K562 (cell line): Measurements from ENCODE around the gene ROR2. TPM values are rescaled to one million over a fixed set of nuclear protein-coding genes. Genes with fewer than 3 reads are reported as not detected.

Experiments
- ATAC-seq: fragments of 200-7000 bp; cut with Tn5 transposase; 3 replicates; pipeline ENCODE4 v1.9.1; 2020; ENCODE audit warnings: moderate library complexity
- BruUV-seq: library from RNA; stranded (reverse); fragments of 400-500 nt; replicated peaks from 2 replicates; lab custom pipeline; 2021; lab: Mats Ljungman, UMichigan
- CTCF ChIA-PET: fragments of 300-600 bp; formaldehyde crosslinking; extraction: SDS; loops from one replicate; lab custom pipeline; 2021; ENCODE audit warnings: low intra/inter-chr PET ratio; lab: Yijun Ruan, JAX
- POLR2A ChIA-PET: fragments of 300-600, 350-650 bp; sonication (Branson Sonifier 250); formaldehyde crosslinking; extraction: SDS; loops from one replicate; lab custom pipeline; 2021; ENCODE audit warnings: antibody characterized with exemption, inconsistent platforms; lab: Yijun Ruan, JAX
- DNase-seq, 4 experiments: peaks; one replicate each; pipeline versions ENCODE4 v3.0.0 to v3.0.0-alpha.2; 2011 to 2018; ENCODE audit warnings: low spot score in 3 of 4, mixed read lengths in 3 of 4; ENCODE audit errors: extremely low read depth in 1 of 4
- FAIRE-seq: peaks from 2 replicates; lab custom pipeline; 2011; peaks lifted over from hg19 to GRCh38; lab: Jason Lieb, UNC
- H2AFZ ChIP-seq: 2 replicates; pipeline ENCODE4 v1.6.0; 2011; ENCODE audit warnings: low read depth, low read length, control low read depth, inconsistent platforms
- H3K27ac ChIP-seq: fragments of 200-600 bp; 3 replicates; pipeline ENCODE4 v1.8.0; 2011; ENCODE audit warnings: low read depth, mild to moderate bottlenecking, control low read depth, inconsistent platforms, low read length, moderate library complexity, mixed read lengths; ENCODE audit errors: extremely low read depth
- H3K27me3 ChIP-seq, 2 experiments: fragments of 300-600 bp in 1 of 2; 2 replicates in 1 of 2; 3 replicates in 1 of 2; pipeline versions ENCODE4 v1.6.0 to v1.8.0; 2011; ENCODE audit warnings: inconsistent platforms in 2 of 2, low read length in 2 of 2, mild to moderate bottlenecking in 1 of 2, mixed read lengths in 1 of 2, moderate library complexity in 1 of 2; ENCODE audit not compliant: control insufficient read depth in 2 of 2, insufficient read depth in 2 of 2
- H3K36me3 ChIP-seq: fragments of 300-600 bp; 3 replicates; pipeline ENCODE4 v1.8.0; 2011; ENCODE audit warnings: mild to moderate bottlenecking, low read length, inconsistent platforms; ENCODE audit not compliant: control insufficient read depth, insufficient read depth
- H3K4me1 ChIP-seq, 2 experiments: fragments of 200-600 bp in 1 of 2; replicated peaks in 1 of 2; 2 replicates in 1 of 2; 3 replicates in 1 of 2; pipeline versions ENCODE4 v1.5.1 to v1.8.0; 2011; ENCODE audit warnings: inconsistent platforms in 2 of 2, low read length in 2 of 2, mild to moderate bottlenecking in 1 of 2, mixed read lengths in 1 of 2, moderate library complexity in 1 of 2; ENCODE audit not compliant: control insufficient read depth in 2 of 2, insufficient read depth in 2 of 2
- H3K4me2 ChIP-seq: 2 replicates; pipeline ENCODE4 v1.6.1; 2011; ENCODE audit warnings: low read length, control low read depth, inconsistent platforms, mixed read lengths; ENCODE audit not compliant: insufficient read depth
- H3K4me3 ChIP-seq: fragments of 200-600 bp; sonication (generic), shearing (Covaris generic); 2 replicates; pipeline ENCODE4 v1.5.1; 2016; ENCODE audit warnings: control low read depth, inconsistent platforms
- H3K79me2 ChIP-seq: fragments of 200-600 bp; 3 replicates; pipeline ENCODE4 v1.8.0; 2011; ENCODE audit warnings: low read length, inconsistent platforms; ENCODE audit not compliant: control insufficient read depth, insufficient read depth
- H3K9ac ChIP-seq, 2 experiments: 2 replicates each; pipeline versions ENCODE4 v1.6.0 to v1.6.1; 2011; ENCODE audit warnings: low read depth in 2 of 2, low read length in 2 of 2, control low read depth in 1 of 2, inconsistent platforms in 1 of 2, mild to moderate bottlenecking in 1 of 2, mixed read lengths in 1 of 2; ENCODE audit not compliant: insufficient read depth in 1 of 2
- H3K9me1 ChIP-seq: one replicate; pipeline ENCODE4 v1.6.0; 2011; ENCODE audit warnings: inconsistent platforms, mild to moderate bottlenecking, low read length, moderate library complexity; ENCODE audit not compliant: control insufficient read depth, insufficient read depth
- H3K9me3 ChIP-seq: replicated peaks from 2 replicates; pipeline ENCODE4 v1.5.1; 2011; ENCODE audit warnings: low read depth, low read length, inconsistent platforms; ENCODE audit not compliant: control insufficient read depth, insufficient read depth
- H4K20me1 ChIP-seq: replicated peaks from 2 replicates; pipeline ENCODE4 v1.6.1; 2011; ENCODE audit warnings: low read length, inconsistent platforms, mixed read lengths; ENCODE audit not compliant: control insufficient read depth, insufficient read depth
- BDP1 ChIP-seq: IDR thresholded peaks from 3 replicates; pipeline ENCODE4 v1.6.1; 2011; ENCODE audit not compliant: insufficient read length, insufficient read depth
- COPS2 ChIP-seq: fragments of 450-650 bp; conservative IDR thresholded peaks from 2 replicates; pipeline ENCODE4 v1.6.1; 2016; ENCODE audit warnings: mild to moderate bottlenecking, moderate library complexity
- HMGXB4 ChIP-seq: sonication (generic); formaldehyde crosslinking; IDR thresholded peaks from 2 replicates; pipeline ENCODE4 v1.8.1; 2023; ENCODE audit warnings: mild to moderate bottlenecking, missing genetic modification reagents
- HNRNPH1 ChIP-seq: fragments of 200-400 bp; formaldehyde crosslinking; optimal IDR thresholded peaks from 2 replicates; pipeline ENCODE3; 2017; ENCODE audit warnings: low read depth, mild to moderate bottlenecking, low read length, moderate library complexity
- IRF1 ChIP-seq: sonication (generic); formaldehyde crosslinking; IDR thresholded peaks from 2 replicates; pipeline ENCODE4 v1.8.0; 2022; ENCODE audit warnings: missing genetic modification reagents, mild to moderate bottlenecking, borderline replicate concordance
- POLR2G ChIP-seq: fragments of 200-400 bp; formaldehyde crosslinking; IDR thresholded peaks from 2 replicates; pipeline ENCODE4 v1.6.1; 2017; ENCODE audit warnings: low read depth, mild to moderate bottlenecking, antibody characterized with exemption, low read length, moderate library complexity
- POLR2H ChIP-seq: IDR thresholded peaks from 2 replicates; pipeline ENCODE4 v1.6.1; 2016; ENCODE audit warnings: missing genetic modification characterization, low read depth, mild to moderate bottlenecking, control low read depth, missing compliant biosample characterization, moderate library complexity
- RBM17 ChIP-seq: fragments of 200-400 bp; formaldehyde crosslinking; IDR thresholded peaks from 2 replicates; pipeline ENCODE4 v1.6.1; 2017; ENCODE audit warnings: low read depth, mild to moderate bottlenecking, low read length, borderline replicate concordance
- THRAP3 ChIP-seq: fragments of 450-650 bp; IDR thresholded peaks from 2 replicates; pipeline ENCODE4 v1.6.1; 2016; ENCODE audit warnings: mild to moderate bottlenecking, inconsistent platforms, borderline replicate concordance
- ZFP30 ChIP-seq: fragments of 250-450 bp; sonication (Bioruptor Pico); IDR thresholded peaks from 2 replicates; pipeline ENCODE4 v1.8.0; 2022; ENCODE audit warnings: moderate library complexity, mild to moderate bottlenecking, inconsistent platforms, borderline replicate concordance
- ZNF830 ChIP-seq: fragments of 250-450 bp; sonication (Bioruptor Pico); IDR thresholded peaks from 2 replicates; pipeline ENCODE4 v1.5.0; 2021; ENCODE audit warnings: mild to moderate bottlenecking
- WGBS: fragments of 100-300 bp; shearing (Covaris generic); methylation state at CpG from one replicate; pipeline ENCODE4 v1.1.6; 2016; ENCODE audit warnings: low coverage, mixed read lengths; ENCODE audit not compliant: insufficient coverage; ENCODE audit errors: missing lambda C conversion rate; 5-methylcytosine and 5-hydroxymethylcytosine counted together
- in situ Hi-C: fragments of 300-500 bp; cut with MboI; formaldehyde crosslinking; loops from 4 replicates; pipeline ENCODE4 v1.15.0; 2018; ENCODE audit warnings: inconsistent platforms, mixed read lengths
- intact Hi-C: fragments of 100-400 bp; cut with micrococcal nuclease; formaldehyde crosslinking; loops from 2 replicates; pipeline ENCODE4 v1.14.2; 2022
- polyA plus RNA-seq, 8 experiments: library from polyadenylated mRNA; depleted of rRNA in 4 of 8; stranded (reverse) in 5 of 8; unstranded in 3 of 8; fragments of >200 nt; fragmentation: Nextera tagmentation in 2 of 8; fragmentation: Illumina TruSeq in 1 of 8; extraction: Ambion mirVana in 2 of 8; extraction: Trizol in 1 of 8; gene quantifications; 2 replicates each; pipeline versions ENCODE4 v1.2.1 to v1.2.3, GENCODE V29; 2011 to 2014; ENCODE audit warnings: inconsistent platforms in 1 of 8, missing spikeins in 1 of 8
- total RNA-seq, 7 experiments: library from RNA; depleted of rRNA in 6 of 7; stranded (reverse); fragments of >200 nt in 6 of 7; fragmentation: Illumina TruSeq in 2 of 7; extraction: Trizol in 2 of 7; gene quantifications; 2 replicates each; pipeline versions ENCODE4 v1.2.1 to v1.2.3, GENCODE V29; 2011 to 2021; ENCODE audit warnings: low replicate concordance in 1 of 7
- TF ChIP-seq, protein P1 (sequence below): fragments of 250-450 bp; sonication (Bioruptor Pico); IDR thresholded peaks from 2 replicates; pipeline ENCODE4 v1.5.0; 2022; ENCODE audit warnings: mild to moderate bottlenecking
- TF ChIP-seq, protein P2 (sequence below): fragments of 450-650 bp; IDR thresholded peaks from 2 replicates; pipeline ENCODE4 v1.7.1; 2018; ENCODE audit warnings: mild to moderate bottlenecking, low read depth; ENCODE audit not compliant: partially characterized antibody

The ROR2 gene
- total and polyA plus RNA-seq, 9 of the 15 experiments (the other 6 are each of a cell fraction or from before 2014, with no cell fraction given): 5.6 to 33.8 (median 15.3) TPM

DNA sequence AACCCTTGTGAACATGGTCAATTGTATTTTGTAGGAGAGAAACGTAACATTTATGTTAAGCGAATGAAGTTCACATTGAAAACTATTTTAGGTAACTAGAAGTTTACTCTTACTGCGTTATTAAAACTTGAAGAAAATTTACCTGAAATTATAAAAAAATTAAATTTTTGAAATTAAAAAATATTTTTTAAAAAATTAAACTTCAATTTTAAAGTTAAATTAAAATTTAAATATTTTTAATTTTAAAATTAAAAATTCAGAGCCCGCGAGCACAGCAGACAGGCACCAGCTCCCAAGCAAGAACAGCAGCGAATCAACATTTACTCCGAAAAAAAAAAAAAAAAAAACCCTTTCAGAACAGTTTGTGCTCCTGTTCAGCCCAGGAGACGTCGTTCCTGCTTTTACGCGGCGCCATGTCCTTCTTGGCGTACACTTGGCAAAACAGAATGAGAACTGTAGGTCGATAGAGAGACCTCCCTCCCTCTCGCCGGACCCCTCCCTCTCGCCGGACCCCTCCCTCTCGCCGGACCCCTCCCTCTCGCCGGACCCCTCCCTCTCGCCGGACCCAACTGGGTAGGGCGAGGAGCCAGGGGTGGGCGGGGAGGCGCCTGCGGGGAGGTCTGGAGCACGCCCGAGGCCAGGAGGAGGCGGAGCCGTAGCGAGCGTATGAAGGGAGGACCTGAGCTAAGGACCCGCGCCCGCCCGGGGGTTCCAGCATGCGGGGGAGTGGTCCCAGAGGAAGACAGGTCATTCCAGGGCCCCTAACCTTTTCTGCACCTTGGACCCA lies 235.8 kb downstream of the ROR2 start:
- H3K79me2 ChIP-seq: no peaks in the 10 kb centered on the region
- POLR2A ChIA-PET: interaction anchor here (0.6 kb wide), 2 partner anchors 10 to 331 kb away, joined by 3 to 4 read pairs; no protein-coding TSS in a partner anchor
- peak overlapping the region; percentile 36 for H3K4me3 ChIP-seq
- H4K20me1 ChIP-seq: no peaks in the 10 kb centered on the region
- H3K9ac ChIP-seq: peak overlapping the region in 1 of 2 experiments; percentile 12; a peak in 1 of 4 replicates
- CTCF ChIA-PET: no interaction called here
- H2AFZ ChIP-seq: peak overlapping the region; percentile 48; the same call in 1 of the 2 replicates
- no peaks in the 10 kb centered on the region; a peak in 1 of 5 replicates for H3K27me3 ChIP-seq
- no peak for FAIRE-seq
- no peaks in the 10 kb centered on the region for H3K9me1 ChIP-seq
- no TSS peak for BruUV-seq
- in situ Hi-C loops (no loop called here), intact Hi-C loops (no loop called here)
- peaks cover 0 to 2% of the 10 kb centered on the region in 2 experiments; a peak in 1 of 5 replicates for H3K4me1 ChIP-seq
- H3K9me3 ChIP-seq: peaks cover 2% of the 10 kb centered on the region; the same call in 1 of the 2 replicates
- no peaks in the 10 kb centered on the region for H3K36me3 ChIP-seq
- peak overlapping the region; percentile 51 for H3K4me2 ChIP-seq
- DNase-seq: peak; percentile 71 to 78 (median 72)
- no peak overlapping the region for H3K27ac ChIP-seq
- WGBS: 49% methylated on average over 20 of the region's 39 CpGs
- peak; percentile 98 for ATAC-seq
- TF ChIP-seq COPS2 (no peak), POLR2H (tag) (no peak), IRF1 (CRISPR knock-in tag) (no peak), BDP1 (no peak), POLR2G (0 out of 2 replicates have a peak, but pooled peaks have one; percentile 28), ZNF830 (CRISPR knock-in tag) (no peak), HMGXB4 (CRISPR knock-in tag) (no peak), HNRNPH1 (no peak), RBM17 (no peak), ZFP30 (no peak), THRAP3 (no peak)
- TF ChIP-seq, protein P1, sequence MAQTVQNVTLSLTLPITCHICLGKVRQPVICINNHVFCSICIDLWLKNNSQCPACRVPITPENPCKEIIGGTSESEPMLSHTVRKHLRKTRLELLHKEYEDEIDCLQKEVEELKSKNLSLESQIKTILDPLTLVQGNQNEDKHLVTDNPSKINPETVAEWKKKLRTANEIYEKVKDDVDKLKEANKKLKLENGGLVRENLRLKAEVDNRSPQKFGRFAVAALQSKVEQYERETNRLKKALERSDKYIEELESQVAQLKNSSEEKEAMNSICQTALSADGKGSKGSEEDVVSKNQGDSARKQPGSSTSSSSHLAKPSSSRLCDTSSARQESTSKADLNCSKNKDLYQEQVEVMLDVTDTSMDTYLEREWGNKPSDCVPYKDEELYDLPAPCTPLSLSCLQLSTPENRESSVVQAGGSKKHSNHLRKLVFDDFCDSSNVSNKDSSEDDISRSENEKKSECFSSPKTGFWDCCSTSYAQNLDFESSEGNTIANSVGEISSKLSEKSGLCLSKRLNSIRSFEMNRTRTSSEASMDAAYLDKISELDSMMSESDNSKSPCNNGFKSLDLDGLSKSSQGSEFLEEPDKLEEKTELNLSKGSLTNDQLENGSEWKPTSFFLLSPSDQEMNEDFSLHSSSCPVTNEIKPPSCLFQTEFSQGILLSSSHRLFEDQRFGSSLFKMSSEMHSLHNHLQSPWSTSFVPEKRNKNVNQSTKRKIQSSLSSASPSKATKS (CRISPR knock-in tag): no peak
- TF ChIP-seq, protein P2, sequence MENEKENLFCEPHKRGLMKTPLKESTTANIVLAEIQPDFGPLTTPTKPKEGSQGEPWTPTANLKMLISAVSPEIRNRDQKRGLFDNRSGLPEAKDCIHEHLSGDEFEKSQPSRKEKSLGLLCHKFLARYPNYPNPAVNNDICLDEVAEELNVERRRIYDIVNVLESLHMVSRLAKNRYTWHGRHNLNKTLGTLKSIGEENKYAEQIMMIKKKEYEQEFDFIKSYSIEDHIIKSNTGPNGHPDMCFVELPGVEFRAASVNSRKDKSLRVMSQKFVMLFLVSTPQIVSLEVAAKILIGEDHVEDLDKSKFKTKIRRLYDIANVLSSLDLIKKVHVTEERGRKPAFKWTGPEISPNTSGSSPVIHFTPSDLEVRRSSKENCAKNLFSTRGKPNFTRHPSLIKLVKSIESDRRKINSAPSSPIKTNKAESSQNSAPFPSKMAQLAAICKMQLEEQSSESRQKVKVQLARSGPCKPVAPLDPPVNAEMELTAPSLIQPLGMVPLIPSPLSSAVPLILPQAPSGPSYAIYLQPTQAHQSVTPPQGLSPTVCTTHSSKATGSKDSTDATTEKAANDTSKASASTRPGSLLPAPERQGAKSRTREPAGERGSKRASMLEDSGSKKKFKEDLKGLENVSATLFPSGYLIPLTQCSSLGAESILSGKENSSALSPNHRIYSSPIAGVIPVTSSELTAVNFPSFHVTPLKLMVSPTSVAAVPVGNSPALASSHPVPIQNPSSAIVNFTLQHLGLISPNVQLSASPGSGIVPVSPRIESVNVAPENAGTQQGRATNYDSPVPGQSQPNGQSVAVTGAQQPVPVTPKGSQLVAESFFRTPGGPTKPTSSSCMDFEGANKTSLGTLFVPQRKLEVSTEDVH: no peak
